Measurements from ENCODE around the gene C4orf33.

- TF ChIP-seq L3MBTL2 (conservative IDR thresholded peaks at IDR 0.05) (no peak), ELF4 (IDR thresholded peaks at IDR 0.05) (no peak)
These were observed 17.5 kb downstream of the C4orf33 start for GRCh38 chr4:129113434-129113833.
